Caco-2 (cell line): ENCODE results near the gene FBXO24. TPM values are rescaled to one million over a fixed set of nuclear protein-coding genes. Genes with fewer than 3 reads are reported as not detected.

Experiments used
- BruUV-seq: library from RNA; stranded (reverse); fragments of 400-500 nt; replicated peaks from 2 replicates; lab custom pipeline; 2021; lab: Mats Ljungman, UMichigan
- CTCF ChIA-PET: fragments of 300-600 bp; sonication (Branson Sonifier 250); formaldehyde crosslinking; loops from one replicate; lab custom pipeline; 2022; ENCODE audit warnings: antibody characterized with exemption; lab: Charles Lee
- POLR2A ChIA-PET: fragments of 300-600 bp; sonication (Branson Sonifier 250); formaldehyde crosslinking; loops from one replicate; lab custom pipeline; 2022; ENCODE audit warnings: antibody characterized with exemption; lab: Charles Lee
- DNase-seq, 2 experiments: peaks; one replicate each; pipeline versions ENCODE4 v3.0.0 to v3.0.0-alpha.2; 2020 to 2022
- H3K27me3 ChIP-seq: replicated peaks from 2 replicates; pipeline ENCODE4 v1.6.0; 2011; ENCODE audit warnings: low read length; ENCODE audit not compliant: control insufficient read depth, insufficient read depth
- H3K36me3 ChIP-seq: 2 replicates; pipeline ENCODE4 v1.5.1; 2011; ENCODE audit warnings: low read length; ENCODE audit not compliant: control insufficient read depth, insufficient read depth
- H3K4me1 ChIP-seq: fragments of 250-450 bp; sonication (Bioruptor Pico); 2 replicates; pipeline ENCODE4 v1.5.1; 2020; ENCODE audit warnings: mild to moderate bottlenecking
- H3K4me3 ChIP-seq: 2 replicates; pipeline ENCODE4 v1.5.1; 2011; ENCODE audit warnings: low read depth, mild to moderate bottlenecking, control low read depth, low read length
- H3K9me3 ChIP-seq: fragments of 250-450 bp; sonication (Bioruptor Pico); 2 replicates; pipeline ENCODE4 v1.5.1; 2020; ENCODE audit warnings: mild to moderate bottlenecking, moderate library complexity
- H3K27ac Mint-ChIP-seq: one replicate; pipeline ENCODE4 v1.8.0; 2022; ENCODE audit warnings: mixed read lengths; ENCODE audit not compliant: unreplicated experiment
- H3K27me3 Mint-ChIP-seq: one replicate; pipeline ENCODE4 v1.8.0; 2022; ENCODE audit warnings: mixed read lengths; ENCODE audit not compliant: insufficient read depth, unreplicated experiment
- H3K36me3 Mint-ChIP-seq: one replicate; pipeline ENCODE4 v1.8.0; 2022; ENCODE audit warnings: mild to moderate bottlenecking, mixed read lengths; ENCODE audit not compliant: insufficient read depth, unreplicated experiment
- H3K4me1 Mint-ChIP-seq: one replicate; pipeline ENCODE4 v1.8.0; 2022; ENCODE audit warnings: low read depth, mixed read lengths; ENCODE audit not compliant: unreplicated experiment
- H3K4me3 Mint-ChIP-seq: one replicate; pipeline ENCODE4 v1.8.0; 2022; ENCODE audit warnings: mild to moderate bottlenecking, moderate library complexity, mixed read lengths; ENCODE audit not compliant: unreplicated experiment
- H3K9me3 Mint-ChIP-seq: one replicate; pipeline ENCODE4 v1.8.0; 2022; ENCODE audit warnings: mixed read lengths; ENCODE audit not compliant: unreplicated experiment
- CTCF ChIP-seq, 2 experiments: fragments of 200-600 bp in 1 of 2; IDR thresholded peaks; 1 replicate in 1 of 2; 2 replicates in 1 of 2; pipeline versions ENCODE4 v1.5.1 to v1.8.0; 2011 to 2022; ENCODE audit warnings: antibody characterized with exemption in 1 of 2, control low read depth in 1 of 2, inconsistent platforms in 1 of 2, low read depth in 1 of 2, low read length in 1 of 2, mild to moderate bottlenecking in 1 of 2, moderate library complexity in 1 of 2; ENCODE audit not compliant: insufficient read depth in 1 of 2, severe bottlenecking in 1 of 2, unreplicated experiment in 1 of 2
- intact Hi-C: fragments of 100-400 bp; cut with micrococcal nuclease; formaldehyde crosslinking; loops from one replicate; pipeline ENCODE4 v1.10.0; 2022; ENCODE audit not compliant: unreplicated experiment
- total RNA-seq: library from RNA; stranded (reverse); gene quantifications from 2 replicates; pipeline ENCODE4 v1.2.3, GENCODE V29; 2022

FBXO24 gene
- total RNA-seq, 1 experiment from 2014 or later, result 1.5 TPM

GRCh38 chr7:100613412-100614175 lies 27.5 kb downstream of the FBXO24 start:
- peaks cover 21% of the 10 kb centered on the region for H3K36me3 Mint-ChIP-seq
- ChIA-PET CTCF (interaction anchor here (0.7 to 3.6 kb wide), 6 partner anchors 16 to 92 kb away, joined by 3 to 39 read pairs (median 4); partner anchors contain the start of genes GIGYF1 and POP7), POLR2A (interaction anchor here (0.9 kb wide), 1 partner anchor 60 kb away, joined by 3 read pairs; the partner anchor contains the start of gene GNB2)
- Histone ChIP-seq H3K27me3 (no peaks in the 10 kb centered on the region), H3K4me1 (peaks cover 10% of the 10 kb centered on the region; the same call in 1 of the 2 replicates), H3K4me3 (no peak overlapping the region), H3K36me3 (no peaks in the 10 kb centered on the region), H3K9me3 (no peaks in the 10 kb centered on the region)
- H3K9me3 Mint-ChIP-seq, result no peaks in the 10 kb centered on the region
- no TSS peak for BruUV-seq
- no peak for TF ChIP-seq CTCF (IDR thresholded peaks at IDR 0.05; ENCODE audit: insufficient read depth in 1 of 2, low read depth in 1 of 2, low read length in 1 of 2, severe bottlenecking in 1 of 2, unreplicated experiment in 1 of 2)
- no peaks in the 10 kb centered on the region for H3K4me1 Mint-ChIP-seq
- H3K4me3 Mint-ChIP-seq, result peak overlapping the region; percentile 86
- DNase-seq, result no peak
- no peak overlapping the region for H3K27ac Mint-ChIP-seq
- H3K27me3 Mint-ChIP-seq, result no peaks in the 10 kb centered on the region
- intact Hi-C loops, result loop anchor here (1.0 kb wide), 1 partner anchor 37 kb away; no protein-coding TSS in a partner anchor

- ChIA-PET CTCF (interaction anchor here (0.6 to 1.0 kb wide), 3 partner anchors 12 to 177 kb away, joined by 3 to 4 read pairs (median 3); no protein-coding TSS in a partner anchor), POLR2A (no interaction called here)
- no peak for TF ChIP-seq CTCF (IDR thresholded peaks at IDR 0.05; ENCODE audit: insufficient read depth in 1 of 2, low read depth in 1 of 2, low read length in 1 of 2, severe bottlenecking in 1 of 2, unreplicated experiment in 1 of 2)
- DNase-seq, result no peak
- H3K36me3 ChIP-seq, result no peaks in the 10 kb centered on the region
- Mint-ChIP-seq H3K27ac (no peak overlapping the region), H3K4me1 (no peaks in the 10 kb centered on the region), H3K4me3 (no peak overlapping the region), H3K9me3 (no peaks in the 10 kb centered on the region), H3K27me3 (no peaks in the 10 kb centered on the region), H3K36me3 (peaks cover 21% of the 10 kb centered on the region)
- no TSS peak for BruUV-seq
- H3K9me3 ChIP-seq, result no peaks in the 10 kb centered on the region
- intact Hi-C loops, result no loop called here
- no peaks in the 10 kb centered on the region for H3K27me3 ChIP-seq
- H3K4me1 ChIP-seq, result peaks cover 10% of the 10 kb centered on the region; the same call in 1 of the 2 replicates
- H3K4me3 ChIP-seq, result no peak overlapping the region
Measured at GRCh38 chr7:100614308-100614861, 28.3 kb downstream of the FBXO24 start.

- H3K9me3 Mint-ChIP-seq, result no peaks in the 10 kb centered on the region
- Histone ChIP-seq H3K9me3 (no peaks in the 10 kb centered on the region), H3K27me3 (no peaks in the 10 kb centered on the region), H3K36me3 (no peaks in the 10 kb centered on the region), H3K4me3 (no peak overlapping the region), H3K4me1 (no peaks in the 10 kb centered on the region)
- H3K4me1 Mint-ChIP-seq, result peaks cover 9% of the 10 kb centered on the region
- no TSS peak for BruUV-seq
- no peak overlapping the region for H3K4me3 Mint-ChIP-seq
- no peaks in the 10 kb centered on the region for H3K27me3 Mint-ChIP-seq
- no peak for DNase-seq
- H3K36me3 Mint-ChIP-seq, result peaks cover 1% of the 10 kb centered on the region
- POLR2A ChIA-PET, result no interaction called here
- intact Hi-C loops, result no loop called here
- no peak for TF ChIP-seq CTCF (IDR thresholded peaks at IDR 0.05; ENCODE audit: insufficient read depth in 1 of 2, low read depth in 1 of 2, low read length in 1 of 2, severe bottlenecking in 1 of 2, unreplicated experiment in 1 of 2)
- CTCF ChIA-PET, result interaction anchor here (0.6 kb wide), 1 partner anchor 1294 kb away, joined by 5 read pairs; the partner anchor contains the start of gene ARPC1A
- H3K27ac Mint-ChIP-seq, result no peak overlapping the region
Measured at GRCh38 chr7:100620239-100620638, 34.1 kb downstream of the FBXO24 start.
